ENCODE measurements around the gene LRCH3.

The LRCH3 gene

GRCh38 chr3:197758512-197758911, 32.5 kb upstream of the LRCH3 start:
- H3K4me3 ChIP-seq (ENCODE audit: low read depth, low read length) = no peak overlapping the region
- no peak for DNase-seq (ENCODE audit: low read depth)
- no peak for TF ChIP-seq CTCF (conservative IDR thresholded peaks at IDR 0.05; ENCODE audit: low read depth, low read length)

- H3K4me3 ChIP-seq (ENCODE audit: low read depth, low read length) = no peak overlapping the region
- no peak for DNase-seq (ENCODE audit: low read depth)
- no peak for TF ChIP-seq CTCF (conservative IDR thresholded peaks at IDR 0.05; ENCODE audit: low read depth, low read length)
Measured at GRCh38 chr3:197761784-197762183, 29.3 kb upstream of the LRCH3 start.

GRCh38 chr3:197775317-197775716, 15.7 kb upstream of the LRCH3 start:
- no peak for TF ChIP-seq CTCF (conservative IDR thresholded peaks at IDR 0.05; ENCODE audit: low read depth, low read length)
- no peak overlapping the region for H3K4me3 ChIP-seq (ENCODE audit: low read depth, low read length)
- DNase-seq (ENCODE audit: low read depth) = no peak

GRCh38 chr3:197782230-197782629, 8.8 kb upstream of the LRCH3 start:
- no peak for TF ChIP-seq CTCF (conservative IDR thresholded peaks at IDR 0.05; ENCODE audit: low read depth, low read length)
- DNase-seq (ENCODE audit: low read depth) = no peak
- H3K4me3 ChIP-seq (ENCODE audit: low read depth, low read length) = no peak overlapping the region

GRCh38 chr3:197784019-197784585, 7.0 kb upstream of the LRCH3 start:
- H3K4me3 ChIP-seq (ENCODE audit: low read depth, low read length) = no peak overlapping the region
- no peak for DNase-seq (ENCODE audit: low read depth)
- TF ChIP-seq CTCF (conservative IDR thresholded peaks at IDR 0.05; ENCODE audit: low read depth, low read length) = no peak

GRCh38 chr3:197787412-197787811, 3.6 kb upstream of the LRCH3 start:
- H3K4me3 ChIP-seq (ENCODE audit: low read depth, low read length) = no peak overlapping the region
- peak; percentile 42 for DNase-seq (ENCODE audit: low read depth)
- TF ChIP-seq CTCF (conservative IDR thresholded peaks at IDR 0.05; ENCODE audit: low read depth, low read length) = no peak

GRCh38 chr3:197789309-197789708, 1.7 kb upstream of the LRCH3 start:
- H3K4me3 ChIP-seq (ENCODE audit: low read depth, low read length) = no peak overlapping the region
- no peak for DNase-seq (ENCODE audit: low read depth)
- no peak for TF ChIP-seq CTCF (conservative IDR thresholded peaks at IDR 0.05; ENCODE audit: low read depth, low read length)

Measured in choroid plexus epithelial cell (primary cell).